PFSK-1 (cell line): ENCODE data around the gene MINK1.

ENCODE experiments used
- POLR2AphosphoS5 ChIP-seq: IDR thresholded peaks from 2 replicates; pipeline ENCODE4 v1.6.1; 2012; ENCODE audit warnings: low read depth, mild to moderate bottlenecking, control low read depth, low read length, moderate library complexity
- SIN3A ChIP-seq: IDR thresholded peaks from 2 replicates; pipeline ENCODE4 v1.6.1; 2012; ENCODE audit warnings: mild to moderate bottlenecking, low read length, moderate library complexity, borderline replicate concordance; ENCODE audit not compliant: insufficient read depth

DNA sequence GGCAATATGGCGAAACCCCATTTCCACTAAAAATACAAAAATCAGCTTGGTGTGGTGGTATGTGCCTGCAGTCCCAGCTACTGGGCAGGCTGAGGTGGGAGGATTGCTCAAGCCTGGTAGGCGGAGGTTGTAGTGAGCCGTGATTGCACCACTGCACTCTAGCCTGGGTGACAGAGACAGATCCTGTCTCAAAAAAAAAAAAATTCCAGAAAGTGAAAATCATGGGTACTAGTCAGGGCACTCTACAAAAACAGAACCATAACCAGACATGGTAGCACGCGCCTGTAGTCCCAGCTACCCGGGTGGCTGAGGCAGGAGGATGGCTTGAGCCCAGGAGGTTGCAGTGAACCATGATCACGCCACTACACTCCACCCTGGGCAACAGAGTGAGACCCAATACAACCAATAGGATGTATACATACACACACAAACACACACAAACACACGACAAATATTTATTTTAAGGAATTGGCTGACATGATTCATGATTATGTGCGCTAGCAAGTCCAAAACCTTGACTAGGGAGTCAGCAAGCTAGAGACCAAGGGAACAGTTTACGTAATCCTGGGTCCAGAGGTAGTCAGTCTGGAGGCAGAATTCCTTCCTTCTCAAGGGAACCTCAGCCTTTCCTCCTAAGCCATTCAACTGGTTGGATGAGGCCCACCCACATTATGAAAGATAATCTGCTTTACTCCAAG, 87.4 kb downstream of the MINK1 start:
- no peak for TF ChIP-seq SIN3A
- TF ChIP-seq POLR2AphosphoS5, result no peak
